ENCODE results near the gene NAT16. TPM values are rescaled to one million over a fixed set of nuclear protein-coding genes. Genes with fewer than 3 reads are reported as not detected.

The NAT16 gene
- total and polyA plus RNA-seq, 2 of the 13 experiments (the other 11 are each of a cell fraction or from before 2014, with no cell fraction given), result 0.04 TPM; not detected in 1

DNA sequence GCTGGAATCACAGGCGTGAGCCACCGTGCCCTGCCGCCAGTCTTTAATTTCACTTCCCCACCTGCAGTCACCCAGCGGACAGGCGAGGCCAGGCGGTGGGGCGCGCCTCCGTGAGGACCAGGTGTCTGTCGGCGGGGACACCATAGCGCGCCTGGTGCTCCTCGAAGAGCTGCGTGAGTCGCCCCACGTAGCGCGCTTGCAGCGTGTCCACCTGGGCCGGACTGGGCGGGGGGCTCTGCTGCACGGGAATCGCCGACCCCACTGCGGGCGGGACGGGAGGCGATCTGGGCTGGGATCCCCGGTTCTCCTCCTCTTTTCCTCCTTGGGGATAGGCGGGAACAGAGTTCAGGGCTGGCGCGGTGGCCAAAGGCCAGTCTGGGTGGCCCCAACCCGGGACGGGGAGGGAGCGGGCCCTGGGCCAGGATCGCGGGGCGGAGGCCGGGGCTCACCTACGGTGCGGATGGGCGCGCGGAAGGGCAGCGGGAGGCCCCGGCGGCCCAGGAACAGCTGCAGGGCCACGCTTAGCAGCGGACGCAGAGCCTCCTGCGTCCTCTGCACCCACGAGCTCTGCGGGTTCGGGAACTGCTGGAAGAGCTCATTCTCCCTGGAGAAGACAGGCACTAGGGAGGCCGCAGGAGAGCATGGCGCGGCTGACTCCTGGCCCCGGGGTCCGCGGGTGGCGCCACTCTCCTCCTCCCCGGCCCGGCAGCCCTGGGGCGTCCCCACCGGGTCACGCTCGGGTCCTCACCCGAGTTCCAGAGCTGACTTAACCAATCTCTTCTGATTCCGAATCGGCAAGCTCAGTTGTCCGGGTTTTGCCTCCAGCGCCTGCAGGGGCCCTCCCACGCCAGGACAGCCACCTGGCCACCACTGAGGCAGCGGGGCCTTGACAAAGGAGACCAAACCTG is 21.9 kb upstream of the NAT16 start (continued):
- TF ChIP-seq, protein P1, sequence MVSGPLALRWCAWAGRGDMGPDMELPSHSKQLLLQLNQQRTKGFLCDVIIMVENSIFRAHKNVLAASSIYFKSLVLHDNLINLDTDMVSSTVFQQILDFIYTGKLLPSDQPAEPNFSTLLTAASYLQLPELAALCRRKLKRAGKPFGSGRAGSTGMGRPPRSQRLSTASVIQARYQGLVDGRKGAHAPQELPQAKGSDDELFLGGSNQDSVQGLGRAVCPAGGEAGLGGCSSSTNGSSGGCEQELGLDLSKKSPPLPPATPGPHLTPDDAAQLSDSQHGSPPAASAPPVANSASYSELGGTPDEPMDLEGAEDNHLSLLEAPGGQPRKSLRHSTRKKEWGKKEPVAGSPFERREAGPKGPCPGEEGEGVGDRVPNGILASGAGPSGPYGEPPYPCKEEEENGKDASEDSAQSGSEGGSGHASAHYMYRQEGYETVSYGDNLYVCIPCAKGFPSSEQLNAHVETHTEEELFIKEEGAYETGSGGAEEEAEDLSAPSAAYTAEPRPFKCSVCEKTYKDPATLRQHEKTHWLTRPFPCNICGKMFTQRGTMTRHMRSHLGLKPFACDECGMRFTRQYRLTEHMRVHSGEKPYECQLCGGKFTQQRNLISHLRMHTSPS (CRISPR knock-in tag; IDR thresholded peaks at IDR 0.05; ENCODE audit: low read depth), result no peak
- TF ChIP-seq CREM (IDR thresholded peaks at IDR 0.05), result no peak
- no peak for TF ChIP-seq CREM (CRISPR knock-in tag; IDR thresholded peaks at IDR 0.05)
- TF ChIP-seq PTBP1 (IDR thresholded peaks at IDR 0.05; ENCODE audit: low read depth, low read length, poor library complexity, severe bottlenecking), result no peak
- TF ChIP-seq, protein P2, sequence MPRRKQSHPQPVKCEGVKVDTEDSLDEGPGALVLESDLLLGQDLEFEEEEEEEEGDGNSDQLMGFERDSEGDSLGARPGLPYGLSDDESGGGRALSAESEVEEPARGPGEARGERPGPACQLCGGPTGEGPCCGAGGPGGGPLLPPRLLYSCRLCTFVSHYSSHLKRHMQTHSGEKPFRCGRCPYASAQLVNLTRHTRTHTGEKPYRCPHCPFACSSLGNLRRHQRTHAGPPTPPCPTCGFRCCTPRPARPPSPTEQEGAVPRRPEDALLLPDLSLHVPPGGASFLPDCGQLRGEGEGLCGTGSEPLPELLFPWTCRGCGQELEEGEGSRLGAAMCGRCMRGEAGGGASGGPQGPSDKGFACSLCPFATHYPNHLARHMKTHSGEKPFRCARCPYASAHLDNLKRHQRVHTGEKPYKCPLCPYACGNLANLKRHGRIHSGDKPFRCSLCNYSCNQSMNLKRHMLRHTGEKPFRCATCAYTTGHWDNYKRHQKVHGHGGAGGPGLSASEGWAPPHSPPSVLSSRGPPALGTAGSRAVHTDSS (CRISPR knock-in tag; conservative IDR thresholded peaks at IDR 0.05), result no peak
- TF ChIP-seq HOXA9 (CRISPR knock-in tag; IDR thresholded peaks at IDR 0.05; ENCODE audit: borderline replicate concordance), result no peak
- no peak for TF ChIP-seq TBP (CRISPR knock-in tag; IDR thresholded peaks at IDR 0.05)
- no peak for TF ChIP-seq PRMT3 (CRISPR knock-in tag; IDR thresholded peaks at IDR 0.05; ENCODE audit: borderline replicate concordance, low read depth)
- TF ChIP-seq RNF2 (conservative IDR thresholded peaks at IDR 0.05; ENCODE audit: low read depth), result no peak
- TF ChIP-seq, protein P3, sequence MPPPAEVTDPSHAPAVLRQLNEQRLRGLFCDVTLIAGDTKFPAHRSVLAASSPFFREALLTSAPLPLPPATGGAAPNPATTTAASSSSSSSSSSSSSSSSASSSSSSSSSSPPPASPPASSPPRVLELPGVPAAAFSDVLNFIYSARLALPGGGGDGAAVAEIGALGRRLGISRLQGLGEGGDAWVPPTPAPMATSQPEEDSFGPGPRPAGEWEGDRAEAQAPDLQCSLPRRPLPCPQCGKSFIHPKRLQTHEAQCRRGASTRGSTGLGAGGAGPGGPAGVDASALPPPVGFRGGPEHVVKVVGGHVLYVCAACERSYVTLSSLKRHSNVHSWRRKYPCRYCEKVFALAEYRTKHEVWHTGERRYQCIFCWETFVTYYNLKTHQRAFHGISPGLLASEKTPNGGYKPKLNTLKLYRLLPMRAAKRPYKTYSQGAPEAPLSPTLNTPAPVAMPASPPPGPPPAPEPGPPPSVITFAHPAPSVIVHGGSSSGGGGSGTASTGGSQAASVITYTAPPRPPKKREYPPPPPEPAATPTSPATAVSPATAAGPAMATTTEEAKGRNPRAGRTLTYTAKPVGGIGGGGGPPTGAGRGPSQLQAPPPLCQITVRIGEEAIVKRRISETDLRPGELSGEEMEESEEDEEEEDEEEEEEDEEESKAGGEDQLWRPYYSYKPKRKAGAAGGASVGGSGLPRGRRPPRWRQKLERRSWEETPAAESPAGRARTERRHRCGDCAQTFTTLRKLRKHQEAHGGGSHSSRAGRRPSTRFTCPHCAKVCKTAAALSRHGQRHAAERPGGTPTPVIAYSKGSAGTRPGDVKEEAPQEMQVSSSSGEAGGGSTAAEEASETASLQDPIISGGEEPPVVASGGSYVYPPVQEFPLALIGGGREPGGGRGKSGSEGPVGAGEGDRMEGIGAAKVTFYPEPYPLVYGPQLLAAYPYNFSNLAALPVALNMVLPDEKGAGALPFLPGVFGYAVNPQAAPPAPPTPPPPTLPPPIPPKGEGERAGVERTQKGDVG (CRISPR knock-in tag; IDR thresholded peaks at IDR 0.05; ENCODE audit: borderline replicate concordance), result peak; percentile 58; the same call in 1 of the 2 replicates
- TF ChIP-seq, protein P4, sequence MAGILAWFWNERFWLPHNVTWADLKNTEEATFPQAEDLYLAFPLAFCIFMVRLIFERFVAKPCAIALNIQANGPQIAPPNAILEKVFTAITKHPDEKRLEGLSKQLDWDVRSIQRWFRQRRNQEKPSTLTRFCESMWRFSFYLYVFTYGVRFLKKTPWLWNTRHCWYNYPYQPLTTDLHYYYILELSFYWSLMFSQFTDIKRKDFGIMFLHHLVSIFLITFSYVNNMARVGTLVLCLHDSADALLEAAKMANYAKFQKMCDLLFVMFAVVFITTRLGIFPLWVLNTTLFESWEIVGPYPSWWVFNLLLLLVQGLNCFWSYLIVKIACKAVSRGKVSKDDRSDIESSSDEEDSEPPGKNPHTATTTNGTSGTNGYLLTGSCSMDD (CRISPR knock-in tag; IDR thresholded peaks at IDR 0.05), result no peak
- peak; percentile 82 for TF ChIP-seq SNAPC2 (CRISPR knock-in tag; IDR thresholded peaks at IDR 0.05)
- TF ChIP-seq PLRG1 (conservative IDR thresholded peaks at IDR 0.05), result no peak
- TF ChIP-seq SP2 (CRISPR knock-in tag; IDR thresholded peaks at IDR 0.05), result no peak; the same call in 1 of the 2 replicates
- TF ChIP-seq RAD51 (IDR thresholded peaks at IDR 0.05; ENCODE audit: borderline replicate concordance), result no peak
- TF ChIP-seq POLR2AphosphoS5 (IDR thresholded peaks at IDR 0.05; ENCODE audit: low read depth, low read length), result peak; percentile 52; the same call in 1 of the 2 replicates
- TF ChIP-seq, protein P5, sequence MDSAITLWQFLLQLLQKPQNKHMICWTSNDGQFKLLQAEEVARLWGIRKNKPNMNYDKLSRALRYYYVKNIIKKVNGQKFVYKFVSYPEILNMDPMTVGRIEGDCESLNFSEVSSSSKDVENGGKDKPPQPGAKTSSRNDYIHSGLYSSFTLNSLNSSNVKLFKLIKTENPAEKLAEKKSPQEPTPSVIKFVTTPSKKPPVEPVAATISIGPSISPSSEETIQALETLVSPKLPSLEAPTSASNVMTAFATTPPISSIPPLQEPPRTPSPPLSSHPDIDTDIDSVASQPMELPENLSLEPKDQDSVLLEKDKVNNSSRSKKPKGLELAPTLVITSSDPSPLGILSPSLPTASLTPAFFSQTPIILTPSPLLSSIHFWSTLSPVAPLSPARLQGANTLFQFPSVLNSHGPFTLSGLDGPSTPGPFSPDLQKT (CRISPR knock-in tag; IDR thresholded peaks at IDR 0.05; ENCODE audit: borderline replicate concordance), result no peak
- TF ChIP-seq, protein P6, sequence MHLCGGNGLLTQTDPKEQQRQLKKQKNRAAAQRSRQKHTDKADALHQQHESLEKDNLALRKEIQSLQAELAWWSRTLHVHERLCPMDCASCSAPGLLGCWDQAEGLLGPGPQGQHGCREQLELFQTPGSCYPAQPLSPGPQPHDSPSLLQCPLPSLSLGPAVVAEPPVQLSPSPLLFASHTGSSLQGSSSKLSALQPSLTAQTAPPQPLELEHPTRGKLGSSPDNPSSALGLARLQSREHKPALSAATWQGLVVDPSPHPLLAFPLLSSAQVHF (CRISPR knock-in tag; IDR thresholded peaks at IDR 0.05), result no peak
- TF ChIP-seq ZNF775 (CRISPR knock-in tag; IDR thresholded peaks at IDR 0.05; ENCODE audit: borderline replicate concordance), result no peak
